GM21360 (cell line): ENCODE measurements around the gene RTEL1.
"Not testable (repeated sequence)": the region's sequence is repeated elsewhere in the genome, so short reads cannot be mapped to it uniquely, and the experiment has no call there.

Experiments used
- ATAC-seq: cut with Tn5 transposase; IDR thresholded peaks from one replicate; pipeline ENCODE4 v1.9.1; 2021; ENCODE audit warnings: mild to moderate bottlenecking, moderate library complexity; ENCODE audit not compliant: unreplicated experiment

Gene RTEL1

GRCh38 chr20:63648895-63649589 is 9.1 kb upstream of the RTEL1 start:
- no peak for ATAC-seq

- ATAC-seq = not testable (repeated sequence)
These were observed 7.6 kb upstream of the RTEL1 start for GRCh38 chr20:63650486-63650885.

- ATAC-seq = no peak
These were observed 6.2 kb upstream of the RTEL1 start for GRCh38 chr20:63651942-63652191.

- ATAC-seq = no peak
These were observed 5.7 kb upstream of the RTEL1 start for GRCh38 chr20:63652192-63652980.

GRCh38 chr20:63653041-63653973 is 4.8 kb upstream of the RTEL1 start, which contains the start of gene STMN3:
Gene STMN3 (minus strand): TSS chr20:63653424. CDS start chr20:63653345, 79 bp downstream.
- no peak for ATAC-seq

- no peak for ATAC-seq
These were observed 4.0 kb upstream of the RTEL1 start for GRCh38 chr20:63653974-63654668.

GRCh38 chr20:63655249-63655648 is 2.9 kb upstream of the RTEL1 start:
- ATAC-seq = no peak

GRCh38 chr20:63656451-63656850 is 1.7 kb upstream of the RTEL1 start:
- no peak for ATAC-seq

- no peak for ATAC-seq
These were observed 714 bp upstream of the RTEL1 start for GRCh38 chr20:63657260-63657936.

- ATAC-seq = peak; percentile 30
These were observed 656 bp downstream of the RTEL1 start for GRCh38 chr20:63658749-63659187.

- ATAC-seq = no peak
These were observed 1.3 kb downstream of the RTEL1 start for GRCh38 chr20:63659370-63659769.

GRCh38 chr20:63660174-63660573 is 2.1 kb downstream of the RTEL1 start:
- ATAC-seq = not testable (repeated sequence)

- no peak for ATAC-seq
These were observed 2.5 kb downstream of the RTEL1 start for GRCh38 chr20:63660622-63661021.

GRCh38 chr20:63661108-63661507 is 3.0 kb downstream of the RTEL1 start:
- no peak for ATAC-seq

GRCh38 chr20:63661959-63662812 is 4.1 kb downstream of the RTEL1 start:
- no peak for ATAC-seq

GRCh38 chr20:63662813-63663189 is 4.7 kb downstream of the RTEL1 start:
- no peak for ATAC-seq

GRCh38 chr20:63663332-63664066 is 5.4 kb downstream of the RTEL1 start:
- ATAC-seq = no peak

GRCh38 chr20:63664143-63664851 is 6.2 kb downstream of the RTEL1 start:
- ATAC-seq = no peak
